ENCODE data around the gene PLPP7.
"Not testable (repeated sequence)": the region's sequence is repeated elsewhere in the genome, so short reads cannot be mapped to it uniquely, and the experiment has no call there.

PLPP7 gene

DNA sequence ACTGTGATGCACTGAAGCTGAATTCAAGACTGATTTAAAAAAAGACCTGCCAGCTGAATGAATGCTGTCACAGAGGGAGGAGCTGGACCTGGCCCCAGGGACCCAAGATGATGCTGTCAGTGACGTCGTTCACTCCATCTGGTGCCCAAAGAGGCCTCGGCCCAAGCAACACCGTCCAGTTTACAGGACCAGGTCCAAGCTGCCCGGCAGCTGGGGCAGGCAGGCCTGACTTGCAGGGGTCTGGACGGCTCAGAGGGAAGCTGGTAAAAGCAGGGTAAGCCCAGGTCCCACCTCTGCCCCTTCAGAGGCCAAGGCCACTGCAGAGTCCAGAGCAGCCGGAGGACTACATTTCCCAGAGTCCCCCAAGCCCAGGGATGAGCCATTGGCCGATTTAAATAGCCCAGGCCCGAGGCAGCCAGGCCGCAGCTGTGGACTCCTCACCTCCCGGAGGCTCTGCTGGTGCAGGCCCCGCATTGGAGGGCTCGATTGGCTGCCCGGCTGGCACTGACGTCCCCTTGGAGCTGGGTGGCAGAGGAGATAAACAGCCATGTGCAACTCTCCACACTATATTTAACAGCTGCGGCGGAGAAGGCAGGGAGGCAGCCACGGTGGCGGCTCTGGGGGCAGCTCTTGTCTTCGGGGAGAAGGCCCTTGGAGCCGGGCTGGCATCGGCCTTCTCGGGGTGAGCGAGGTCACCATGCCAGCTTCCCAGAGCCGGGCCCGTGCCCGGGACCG, at the start of gene PLPP7:
Gene PLPP7 (plus strand): TSS at position 423 of the 735 bp plus-strand sequence. CDS start 275 bp downstream, at position 698.
- DNase-seq = peak; percentile 32 to 91 (median 78)

GRCh38 chr9:131240047-131240921, 49.2 kb upstream of the PLPP7 start:
- no peak for DNase-seq

GRCh38 chr9:131244331-131244730, 45.2 kb upstream of the PLPP7 start:
- DNase-seq = not testable (repeated sequence)

- DNase-seq = no peak
These were observed 42.9 kb upstream of the PLPP7 start for GRCh38 chr9:131246618-131247017.

DNA sequence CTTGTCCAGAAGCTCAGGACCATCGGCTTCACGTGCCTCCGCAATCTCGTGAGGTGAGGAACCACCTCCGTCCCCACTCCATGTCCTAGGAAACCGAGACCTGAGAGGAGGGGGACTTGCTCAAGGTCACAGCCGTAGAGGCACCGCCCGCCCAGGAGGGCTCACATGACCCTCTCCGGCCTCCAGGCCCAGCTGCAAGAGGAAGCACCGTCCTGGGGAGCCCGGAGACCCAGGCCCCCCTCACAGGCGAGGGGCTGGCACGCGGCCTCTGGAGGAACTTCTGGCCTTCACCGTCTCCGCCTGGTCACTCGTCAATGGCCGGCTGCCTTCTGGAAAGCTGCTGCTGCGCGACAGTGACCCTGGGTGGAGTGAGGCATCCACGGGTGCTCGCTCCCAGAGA, 37.4 kb upstream of the PLPP7 start:
- peak in 1 of 51 donors; percentile 20 for DNase-seq

- DNase-seq = peak in 16 of 51 donors; percentile 19 to 63 (median 36)
These were observed 35.5 kb upstream of the PLPP7 start for GRCh38 chr9:131253891-131254491.

GRCh38 chr9:131254626-131255025, 34.9 kb upstream of the PLPP7 start:
- DNase-seq = no peak

GRCh38 chr9:131255676-131256197, 33.8 kb upstream of the PLPP7 start:
- DNase-seq = no peak

- no peak for DNase-seq
These were observed 32.1 kb upstream of the PLPP7 start for GRCh38 chr9:131257266-131258025.

DNA sequence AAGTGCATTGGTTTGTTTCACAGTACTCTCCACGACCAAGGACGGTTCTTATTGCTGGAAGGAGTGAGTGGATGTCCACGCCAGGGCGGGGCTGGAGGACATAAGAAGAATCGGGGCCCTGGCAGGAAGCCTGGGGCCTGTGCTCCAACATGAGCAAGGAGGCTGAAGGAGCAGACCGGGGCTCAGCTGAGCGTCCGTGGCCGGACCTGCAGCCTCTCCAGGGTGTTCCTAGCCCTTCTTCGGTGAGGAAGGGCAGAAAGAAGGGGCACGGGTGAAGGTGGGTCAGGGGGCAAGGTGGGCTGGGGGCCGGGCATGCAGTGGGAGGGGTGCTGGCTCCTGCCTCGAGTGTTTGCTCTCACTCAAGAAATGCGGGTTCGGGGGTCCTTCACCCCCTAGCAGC, 31.3 kb upstream of the PLPP7 start:
- DNase-seq = no peak

- DNase-seq = no peak
These were observed 30.7 kb upstream of the PLPP7 start for GRCh38 chr9:131258698-131259431.

DNA sequence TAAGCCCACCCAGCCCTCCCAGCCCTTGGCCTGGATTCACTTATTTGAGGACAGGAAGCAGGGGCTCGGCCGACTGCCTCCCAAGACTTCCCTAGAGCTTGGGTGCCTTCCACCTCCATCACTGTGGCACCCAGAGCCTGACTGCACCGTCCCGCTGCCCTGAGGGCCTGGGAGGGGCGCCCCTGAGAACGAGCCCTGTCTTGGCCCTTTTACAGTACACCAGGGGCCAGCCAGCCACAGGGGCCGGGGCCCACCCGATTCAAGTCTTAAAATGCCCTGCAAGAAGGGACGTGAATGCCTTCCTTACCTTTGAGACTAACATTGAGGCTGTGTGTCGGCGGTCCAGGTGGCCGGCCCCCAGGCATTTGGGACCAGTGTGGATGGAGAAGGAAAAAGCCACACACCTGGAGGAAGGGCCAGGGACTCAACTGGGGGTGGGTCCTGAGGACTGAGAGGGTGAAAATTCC, 30.1 kb upstream of the PLPP7 start:
- no peak for DNase-seq

DNA sequence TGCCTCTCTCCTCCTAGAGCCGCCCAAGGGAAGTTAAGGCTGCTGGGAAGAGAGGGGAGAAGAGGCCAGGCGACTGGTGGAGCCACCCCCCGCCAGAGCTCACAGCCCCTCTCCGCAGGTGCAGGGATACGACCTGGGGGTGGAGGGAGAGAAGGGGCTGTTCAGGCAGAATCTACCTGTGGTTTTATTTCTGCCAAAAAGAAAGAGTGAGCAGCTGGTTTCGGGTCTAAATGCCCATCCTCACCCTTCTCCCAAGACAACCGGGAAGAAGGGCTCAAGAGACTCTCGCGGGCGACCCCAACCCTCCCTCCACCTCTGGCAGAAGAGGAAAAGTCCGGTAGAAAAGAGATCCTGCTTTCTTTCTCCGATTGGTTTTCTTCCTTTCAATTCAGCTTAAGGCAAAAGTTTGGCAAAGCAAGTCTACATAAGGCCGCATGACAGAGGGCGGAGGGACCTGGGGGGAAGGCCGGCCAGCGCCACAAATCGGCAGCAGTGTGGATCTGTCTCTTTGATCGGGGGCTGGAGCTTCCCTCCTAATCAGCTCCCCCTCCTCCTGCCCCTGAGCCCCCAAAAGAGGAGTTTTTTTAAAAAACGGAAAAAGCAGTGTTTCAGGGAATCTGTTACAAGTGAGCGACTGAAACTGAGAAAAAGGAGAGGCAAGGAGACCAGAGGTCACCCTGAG, 29.5 kb upstream of the PLPP7 start:
- no peak for DNase-seq

DNA sequence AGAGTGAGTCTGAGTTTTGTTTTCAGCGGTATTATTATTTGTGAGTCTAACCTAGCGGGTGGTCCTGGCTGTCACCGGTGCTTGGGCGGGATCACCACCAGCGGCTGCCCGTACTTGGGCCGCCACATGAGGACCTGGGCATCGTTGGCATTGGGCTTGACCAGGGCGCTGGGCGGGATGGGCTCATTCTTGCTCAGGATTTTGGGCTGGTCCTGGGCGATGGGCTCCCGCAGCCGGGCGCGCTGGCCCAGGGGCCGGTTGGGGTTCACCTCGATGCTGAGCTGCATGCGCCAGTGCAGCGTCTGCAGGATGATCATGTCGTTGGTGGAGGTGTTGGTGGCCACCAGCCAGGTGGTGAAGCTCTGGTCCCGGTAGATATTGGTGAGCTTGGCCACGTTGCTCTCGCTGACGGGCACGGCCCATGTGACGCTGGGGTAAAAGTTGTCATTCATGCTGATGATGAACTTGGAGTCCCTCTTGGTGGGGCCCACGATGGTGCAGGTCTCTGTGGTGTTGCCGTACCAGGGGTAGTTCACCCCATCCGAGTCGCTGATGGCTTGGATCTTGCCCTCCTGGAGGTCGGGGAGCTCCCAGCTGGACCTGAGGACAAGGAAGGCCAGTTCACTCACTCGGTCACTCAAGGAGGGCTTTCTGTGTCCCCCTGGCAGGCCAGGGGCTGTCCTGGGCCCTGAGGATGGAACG, 28.6 kb upstream of the PLPP7 start:
- no peak for DNase-seq

DNA sequence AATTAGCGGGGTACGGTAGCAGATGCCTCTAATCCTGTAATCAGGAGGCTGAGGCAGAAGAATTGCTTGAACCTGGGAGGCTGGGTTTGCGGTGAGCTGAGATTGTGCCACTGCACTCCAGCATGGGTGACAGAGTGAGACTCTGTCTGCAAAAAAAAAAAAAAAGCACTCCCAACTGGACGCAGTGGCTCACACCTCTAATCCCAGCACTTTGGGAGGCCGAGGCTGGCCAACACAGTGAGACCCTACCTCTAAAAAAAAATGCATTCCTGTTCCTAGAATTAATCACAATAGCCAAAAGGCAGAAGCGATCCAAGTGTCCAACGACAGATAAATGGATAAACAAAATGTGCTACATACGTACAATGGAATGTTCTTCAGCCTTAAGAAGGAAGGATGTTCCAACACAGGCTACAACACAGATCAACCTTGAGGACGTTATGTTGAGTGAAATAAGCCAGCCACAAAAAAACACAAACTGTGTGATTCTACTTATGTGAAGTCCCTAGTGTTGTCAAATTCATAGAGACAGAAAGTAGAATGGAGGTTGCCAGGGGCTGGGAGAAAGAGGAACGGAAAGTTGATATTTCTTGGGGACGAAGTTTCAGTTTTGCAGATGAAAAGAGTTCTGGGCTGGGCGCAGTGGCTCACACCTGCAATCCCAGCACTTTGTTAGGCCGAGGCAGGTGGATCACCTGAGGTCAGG, 27.0 kb upstream of the PLPP7 start:
- no peak for DNase-seq

- DNase-seq = not testable (repeated sequence)
These were observed 26.5 kb upstream of the PLPP7 start for GRCh38 chr9:131263033-131263343.

GRCh38 chr9:131263701-131264100, 25.8 kb upstream of the PLPP7 start:
- DNase-seq = no peak

DNA sequence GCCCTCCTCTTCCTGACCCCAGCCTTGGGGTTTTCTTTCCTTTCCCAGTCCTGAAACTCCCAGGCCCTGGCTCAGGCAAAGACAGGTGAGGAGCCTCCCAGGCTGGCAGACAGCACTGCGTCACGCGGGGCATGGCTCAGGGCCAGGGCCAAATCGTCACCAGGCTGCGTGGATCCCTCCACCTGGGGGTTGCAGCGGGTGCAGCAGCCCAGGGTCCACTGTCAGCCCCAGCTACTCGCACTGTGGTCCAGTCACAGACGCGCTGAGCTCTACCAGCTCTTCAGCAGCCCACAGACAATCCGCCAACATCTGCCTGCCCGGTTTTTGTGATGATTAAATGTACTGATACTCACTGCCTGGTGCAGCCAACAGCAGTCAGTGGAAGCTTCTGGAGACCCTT, 25.3 kb upstream of the PLPP7 start:
- no peak for DNase-seq

Data from hypothalamus (tissue), 51 donors.